ENCODE data around the gene RTTN.

- TF ChIP-seq, protein P1, sequence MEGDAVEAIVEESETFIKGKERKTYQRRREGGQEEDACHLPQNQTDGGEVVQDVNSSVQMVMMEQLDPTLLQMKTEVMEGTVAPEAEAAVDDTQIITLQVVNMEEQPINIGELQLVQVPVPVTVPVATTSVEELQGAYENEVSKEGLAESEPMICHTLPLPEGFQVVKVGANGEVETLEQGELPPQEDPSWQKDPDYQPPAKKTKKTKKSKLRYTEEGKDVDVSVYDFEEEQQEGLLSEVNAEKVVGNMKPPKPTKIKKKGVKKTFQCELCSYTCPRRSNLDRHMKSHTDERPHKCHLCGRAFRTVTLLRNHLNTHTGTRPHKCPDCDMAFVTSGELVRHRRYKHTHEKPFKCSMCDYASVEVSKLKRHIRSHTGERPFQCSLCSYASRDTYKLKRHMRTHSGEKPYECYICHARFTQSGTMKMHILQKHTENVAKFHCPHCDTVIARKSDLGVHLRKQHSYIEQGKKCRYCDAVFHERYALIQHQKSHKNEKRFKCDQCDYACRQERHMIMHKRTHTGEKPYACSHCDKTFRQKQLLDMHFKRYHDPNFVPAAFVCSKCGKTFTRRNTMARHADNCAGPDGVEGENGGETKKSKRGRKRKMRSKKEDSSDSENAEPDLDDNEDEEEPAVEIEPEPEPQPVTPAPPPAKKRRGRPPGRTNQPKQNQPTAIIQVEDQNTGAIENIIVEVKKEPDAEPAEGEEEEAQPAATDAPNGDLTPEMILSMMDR (conservative IDR thresholded peaks at IDR 0.05), result no peak
- no peak for TF ChIP-seq EZH2 (IDR thresholded peaks at IDR 0.05; ENCODE audit: low read depth)
Observed at GRCh38 chr18:70151614-70152013, 53.9 kb downstream of the RTTN start.

Data from PC-9 (cell line).